Psoas muscle (tissue), 8 donors: Measurements from ENCODE around the gene CNNM3. TPM values are rescaled to one million over a fixed set of nuclear protein-coding genes. Genes with fewer than 3 reads are reported as not detected.

Source experiments
- ATAC-seq, 4 donors: fragments of 200-7000 bp; cut with Tn5 transposase; one replicate each; pipeline ENCODE4 v1.9.1; 2020; ENCODE audit warnings: moderate library complexity in 3 of 4, mild to moderate bottlenecking in 2 of 4
- DNase-seq, 2 donors: peaks; one replicate each; pipeline ENCODE4 v3.0.0-alpha.2; 2020
- H3K27ac ChIP-seq: fragments of 200-600 bp; one replicate; pipeline ENCODE4 v1.8.0; 2022
- H3K27me3 ChIP-seq, 3 donors: fragments of 200-600 bp in 1 of 3; one replicate each; pipeline versions ENCODE4 v1.6.1 to v1.8.0; 2013 to 2022; ENCODE audit warnings: low read length in 2 of 3, mild to moderate bottlenecking in 2 of 3, moderate library complexity in 1 of 3; ENCODE audit not compliant: insufficient read depth in 3 of 3
- H3K36me3 ChIP-seq, 2 donors: fragments of 200-600 bp in 1 of 2; one replicate each; pipeline versions ENCODE4 v1.6.1 to v1.8.0; 2013 to 2022; ENCODE audit warnings: low read depth in 1 of 2, mild to moderate bottlenecking in 1 of 2, moderate library complexity in 1 of 2; ENCODE audit not compliant: insufficient read depth in 1 of 2
- H3K4me1 ChIP-seq: fragments of 200-600 bp; one replicate; pipeline ENCODE4 v1.8.0; 2022
- H3K4me3 ChIP-seq: fragments of 200-600 bp; one replicate; pipeline ENCODE4 v1.8.0; 2022; ENCODE audit warnings: mild to moderate bottlenecking
- H3K9me3 ChIP-seq: fragments of 200-600 bp; one replicate; pipeline ENCODE4 v1.8.0; 2022
- CTCF ChIP-seq: fragments of 200-600 bp; IDR thresholded peaks from one replicate; pipeline ENCODE4 v1.8.0; 2022; ENCODE audit warnings: antibody characterized with exemption
- WGBS, 3 donors: extraction: QIAGEN DNeasy Blood & Tissue Kit; methylation state at CpG; one replicate each; pipeline versions ENCODE4 v1.1.6 to v1.1.7; 2013; 5-methylcytosine and 5-hydroxymethylcytosine counted together
- intact Hi-C, 2 donors: fragments of 100-400 bp; cut with DNase I; formaldehyde crosslinking; loops; one replicate each; pipeline versions ENCODE4 v1.11.0 to v1.14.2; 2022
- polyA plus RNA-seq, 3 donors: library from polyadenylated mRNA; stranded (reverse); fragments of 200-250 nt; gene quantifications; one replicate each; pipeline ENCODE4 v1.2.3, GENCODE V29; 2013
- total RNA-seq, 4 donors: library from RNA; stranded (reverse); fragmentation: NEBNext Ultra II Directional in 2 of 4; extraction: Animal tissue kit (Norgen Biotek cat#: 25700) in 2 of 4; gene quantifications; one replicate each; pipeline versions ENCODE4 v1.2.1 to v1.2.4, GENCODE V29; 2021 to 2023
- donor health status: healthy with polysubstance abuse.
- donor health status: DM: no; HTN: no; CAD: no; lungs with moderate emphysema.
- donor health status: Bipolar disorder and iron deficiency.
- donor health status: healthy.
- donor health status: DM: yes; HTN: yes; CAD: no.
- donor health status: DM: no; HTN: no; CAD: no.
- donor health status: DM: no; HTN: no; CAD: no.
- donor health status: DM: yes; HTN: yes; CAD: no.

Gene CNNM3
- total and polyA plus RNA-seq, 7 donors, result 4.2 to 12.6 (median 7.7) TPM

GRCh38 chr2:96866986-96867755 lies 51.1 kb downstream of the CNNM3 start:
- H3K27ac ChIP-seq, result peak overlapping the region; percentile 86
- H3K36me3 ChIP-seq, result peaks cover 0 to 51% of the 10 kb centered on the region in 2 donors
- H3K4me3 ChIP-seq, result peak overlapping the region; percentile 92
- intact Hi-C loops, result no loop called here
- H3K9me3 ChIP-seq, result no peaks in the 10 kb centered on the region
- ATAC-seq, result no peak
- 49 to 56% (median 55%) methylated on average over 22 of the region's 22 CpGs for WGBS, 3 donors
- peaks cover 11% of the 10 kb centered on the region for H3K4me1 ChIP-seq
- no peak for DNase-seq
- TF ChIP-seq CTCF, result no peak
- no peaks in the 10 kb centered on the region for H3K27me3 ChIP-seq

GRCh38 chr2:96867756-96868554 lies 51.9 kb downstream of the CNNM3 start:
- peaks cover 11% of the 10 kb centered on the region for H3K4me1 ChIP-seq

GRCh38 chr2:96868555-96869280 lies 52.6 kb downstream of the CNNM3 start:
- peak; percentile 62 to 74 (median 72) for ATAC-seq
- WGBS, 3 donors, result 1 to 3% (median 2%) methylated on average over 32 to 76 of the region's 76 CpGs
- Histone ChIP-seq H3K4me3 (peak overlapping the region; percentile 92), H3K4me1 (peaks cover 15% of the 10 kb centered on the region), H3K9me3 (no peaks in the 10 kb centered on the region), H3K27me3 (no peaks in the 10 kb centered on the region), H3K36me3 (peaks cover 0 to 37% of the 10 kb centered on the region in 2 donors), H3K27ac (peak overlapping the region; percentile 86)
- TF ChIP-seq CTCF, result peak; percentile 62
- peak; percentile 92 to 94 for DNase-seq
- intact Hi-C loops, result no loop called here

More at GRCh38 chr2:96867756-96868554, 51.9 kb downstream of the CNNM3 start:
- peaks cover 0 to 44% of the 10 kb centered on the region in 2 donors for H3K36me3 ChIP-seq
- H3K27me3 ChIP-seq, result no peaks in the 10 kb centered on the region
- 43 to 50% (median 46%) methylated on average over 26 to 27 of the region's 27 CpGs for WGBS, 3 donors
- intact Hi-C loops, result no loop called here
- peak in 1 of 4 donors; percentile 0 for ATAC-seq
- no peak for TF ChIP-seq CTCF
- H3K9me3 ChIP-seq, result no peaks in the 10 kb centered on the region
- peak overlapping the region; percentile 86 for H3K27ac ChIP-seq
- peak overlapping the region; percentile 92 for H3K4me3 ChIP-seq
- DNase-seq, result no peak

GRCh38 chr2:96869281-96869821 lies 53.3 kb downstream of the CNNM3 start:
- Histone ChIP-seq H3K27ac (peak overlapping the region; percentile 86), H3K36me3 (peaks cover 0 to 30% of the 10 kb centered on the region in 2 donors), H3K27me3 (no peaks in the 10 kb centered on the region), H3K9me3 (no peaks in the 10 kb centered on the region), H3K4me1 (peaks cover 22% of the 10 kb centered on the region), H3K4me3 (peak overlapping the region; percentile 92)
- peak; percentile 82 to 87 for DNase-seq
- WGBS, 3 donors, result 1% methylated on average over 18 to 64 of the region's 64 CpGs
- ATAC-seq, result peak; percentile 36 to 52 (median 47)
- peak; percentile 5 for TF ChIP-seq CTCF
- intact Hi-C loops, result no loop called here
